ENCODE measurements around the gene AFTPH. TPM values are rescaled to one million over a fixed set of nuclear protein-coding genes. Genes with fewer than 3 reads are reported as not detected.

Gene AFTPH
- total RNA-seq, result 18.1 and 22.4 TPM in 2 replicates

GRCh38 chr2:64523666-64524603 is at the start of gene AFTPH:
TSS of gene AFTPH (plus strand) at chr2:64524328. CDS start at chr2:64551475, 27,147 bp downstream.
- peak; percentile 77 for DNase-seq (ENCODE audit: extremely low read depth, low read depth, low spot score)

DNA sequence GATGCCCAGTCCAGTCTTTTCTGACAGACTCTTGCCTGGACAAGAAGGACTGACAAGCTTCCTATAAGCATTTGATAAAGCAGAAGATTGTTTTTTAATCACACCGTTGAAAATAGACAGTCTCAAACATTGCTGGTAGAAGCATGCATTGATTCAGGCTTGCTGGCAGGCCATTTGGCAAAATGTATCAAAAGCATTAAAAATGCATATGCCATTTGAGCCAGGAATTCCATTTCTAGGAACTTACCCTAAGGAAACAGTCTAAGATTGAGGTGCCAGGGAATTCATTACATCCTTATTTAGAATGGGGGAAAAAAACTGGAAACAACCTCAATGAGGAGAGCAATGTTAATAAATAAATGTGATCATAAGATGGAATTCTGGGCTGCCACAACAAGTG is 49.5 kb upstream of the AFTPH start:
- no peak for DNase-seq (ENCODE audit: extremely low read depth, low read depth, low spot score)

GRCh38 chr2:64477037-64477436 is 47.1 kb upstream of the AFTPH start:
- DNase-seq (ENCODE audit: extremely low read depth, low read depth, low spot score), result no peak

DNA sequence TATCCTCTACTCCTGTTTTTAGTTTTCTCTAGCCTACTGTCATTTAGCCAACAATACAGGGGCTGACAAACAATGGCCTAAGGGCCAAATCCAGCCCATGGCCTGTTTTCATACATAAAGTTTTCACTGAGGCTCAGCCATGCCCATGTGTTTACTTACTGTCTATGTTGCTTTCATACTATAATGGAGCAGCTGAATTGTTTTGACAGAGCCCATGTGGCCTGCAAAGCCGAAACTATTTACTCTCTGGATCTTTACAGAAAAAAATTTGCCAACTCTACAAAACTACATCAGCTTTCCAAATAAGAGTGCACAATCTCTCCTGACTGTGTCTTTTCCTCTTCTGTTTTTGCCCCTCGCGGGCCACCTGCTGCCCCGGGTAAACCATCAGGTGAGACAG is 46.1 kb upstream of the AFTPH start:
- DNase-seq (ENCODE audit: extremely low read depth, low read depth, low spot score), result no peak

GRCh38 chr2:64478502-64479230 is 45.5 kb upstream of the AFTPH start:
- no peak for DNase-seq (ENCODE audit: extremely low read depth, low read depth, low spot score)

DNA sequence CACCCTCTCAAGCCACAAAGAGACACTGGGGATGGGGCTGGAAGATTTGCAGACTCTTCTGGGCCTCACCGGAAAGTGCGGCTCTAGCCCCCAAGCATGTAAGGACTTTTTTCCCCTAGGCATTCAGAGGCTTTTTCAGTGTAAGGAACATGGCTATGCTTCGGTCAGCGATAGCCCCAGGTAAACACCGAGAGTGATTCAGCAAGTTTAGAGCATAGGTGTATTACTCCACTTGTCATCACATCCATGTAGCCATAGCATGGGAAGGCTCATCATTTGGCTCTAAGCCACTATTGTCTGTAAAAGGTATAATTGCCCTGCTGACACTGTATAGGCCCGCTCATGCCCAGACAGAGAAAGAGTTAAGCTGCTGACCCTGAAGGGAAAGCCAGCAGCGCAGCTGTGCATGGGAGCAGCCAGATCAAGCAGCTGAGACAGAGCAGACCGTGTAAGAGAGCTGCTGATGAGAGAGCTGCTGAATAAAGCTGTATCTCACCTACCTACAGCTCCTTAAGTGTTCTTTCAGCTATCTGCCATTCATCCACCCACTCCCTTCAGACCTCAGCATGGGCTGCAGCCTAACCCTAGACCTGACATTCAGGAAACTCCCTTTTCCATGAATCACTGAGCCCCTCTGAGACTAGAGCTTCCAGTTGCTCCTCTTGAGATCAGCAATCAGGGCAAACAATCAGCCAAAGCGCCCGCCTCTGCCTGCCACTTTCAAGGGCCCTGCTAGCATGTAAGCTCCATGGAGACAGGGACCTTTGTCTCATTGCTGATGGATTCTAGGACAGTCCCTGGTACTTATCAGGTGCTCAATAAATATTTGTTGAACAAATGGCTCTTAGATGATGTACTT is 44.6 kb upstream of the AFTPH start:
- no peak for DNase-seq (ENCODE audit: extremely low read depth, low read depth, low spot score)

DNA sequence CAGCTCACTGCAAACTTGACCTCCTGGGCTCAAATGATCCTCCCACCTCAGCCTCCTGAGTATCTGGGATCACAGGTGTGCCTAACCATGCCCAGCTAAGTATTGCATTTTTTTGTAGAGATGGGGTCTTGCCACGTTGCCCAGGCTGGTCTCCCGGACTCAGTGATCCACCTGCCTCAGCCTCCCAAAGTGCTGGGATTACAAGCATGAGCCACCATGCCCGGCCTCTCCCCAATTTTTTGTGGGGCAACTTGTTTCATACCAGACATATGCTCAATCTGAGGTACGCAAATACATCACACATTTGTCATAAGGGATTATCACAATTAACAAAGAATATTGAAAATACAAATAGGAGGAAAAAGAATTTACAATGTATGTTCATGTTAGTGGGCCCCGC is 42.5 kb upstream of the AFTPH start:
- no peak for DNase-seq (ENCODE audit: extremely low read depth, low read depth, low spot score)

GRCh38 chr2:64482243-64482642 is 41.9 kb upstream of the AFTPH start:
- no peak for DNase-seq (ENCODE audit: extremely low read depth, low read depth, low spot score)

DNA sequence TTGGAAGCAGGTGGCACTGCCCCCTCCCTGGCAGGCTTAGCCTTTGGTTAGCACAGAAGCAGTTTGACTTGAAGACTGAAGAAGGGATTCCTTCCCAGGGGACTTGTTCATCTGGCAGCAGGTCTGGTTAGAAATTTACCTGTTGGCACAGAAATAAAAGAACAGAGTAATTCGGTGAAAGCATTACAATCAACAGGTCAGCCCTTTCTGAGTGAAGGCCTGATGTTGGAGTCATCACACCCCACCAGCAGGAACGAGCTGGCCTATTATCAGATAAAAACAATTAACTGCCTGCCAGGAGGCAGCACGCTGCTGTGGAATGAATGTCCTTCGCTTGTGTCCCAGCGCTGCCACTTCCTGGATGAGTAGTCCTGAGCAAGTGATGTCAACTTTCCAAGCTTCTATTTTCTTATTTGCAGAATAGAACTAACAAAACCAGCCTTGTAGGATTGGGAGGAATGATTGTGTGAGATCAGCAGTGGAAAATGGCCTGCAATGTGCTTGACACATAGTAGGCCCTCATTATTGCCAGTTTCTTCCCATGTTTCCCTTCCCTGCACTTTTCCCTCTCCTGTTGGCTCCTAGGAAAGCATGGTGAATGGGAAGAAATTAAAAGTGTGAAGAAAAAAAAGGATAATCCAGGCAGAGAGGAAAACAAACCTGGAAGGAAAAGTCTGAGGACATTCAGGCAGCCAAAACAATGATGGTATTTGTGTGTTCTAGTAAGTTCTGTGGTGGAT is 41.2 kb upstream of the AFTPH start:
- no peak for DNase-seq (ENCODE audit: extremely low read depth, low read depth, low spot score)

DNA sequence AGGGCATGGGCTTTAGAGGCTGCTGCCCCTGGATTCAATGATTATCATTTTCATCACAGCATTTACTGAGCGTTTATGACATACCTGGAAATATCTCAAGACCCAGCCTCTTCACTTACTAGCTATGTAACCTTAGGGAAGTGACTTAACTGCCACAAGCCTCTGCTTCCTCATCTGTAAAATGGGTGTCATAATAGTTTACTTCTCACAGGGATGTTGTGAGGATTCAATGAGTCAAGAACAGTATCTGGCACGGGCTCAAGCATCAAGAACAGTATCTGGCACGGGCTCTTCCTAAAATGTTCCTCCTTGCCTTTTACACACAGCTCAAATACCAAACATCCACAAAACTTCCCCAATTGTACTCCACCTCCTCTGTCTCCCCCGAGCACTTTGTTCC is 38.8 kb upstream of the AFTPH start:
- no peak for DNase-seq (ENCODE audit: extremely low read depth, low read depth, low spot score)

GRCh38 chr2:64485961-64486360 is 38.2 kb upstream of the AFTPH start:
- DNase-seq (ENCODE audit: extremely low read depth, low read depth, low spot score), result no peak

GRCh38 chr2:64487256-64488049 is 36.7 kb upstream of the AFTPH start:
- DNase-seq (ENCODE audit: extremely low read depth, low read depth, low spot score), result no peak

- no peak for DNase-seq (ENCODE audit: extremely low read depth, low read depth, low spot score)
These were observed 35.8 kb upstream of the AFTPH start for GRCh38 chr2:64488050-64488974.

DNA sequence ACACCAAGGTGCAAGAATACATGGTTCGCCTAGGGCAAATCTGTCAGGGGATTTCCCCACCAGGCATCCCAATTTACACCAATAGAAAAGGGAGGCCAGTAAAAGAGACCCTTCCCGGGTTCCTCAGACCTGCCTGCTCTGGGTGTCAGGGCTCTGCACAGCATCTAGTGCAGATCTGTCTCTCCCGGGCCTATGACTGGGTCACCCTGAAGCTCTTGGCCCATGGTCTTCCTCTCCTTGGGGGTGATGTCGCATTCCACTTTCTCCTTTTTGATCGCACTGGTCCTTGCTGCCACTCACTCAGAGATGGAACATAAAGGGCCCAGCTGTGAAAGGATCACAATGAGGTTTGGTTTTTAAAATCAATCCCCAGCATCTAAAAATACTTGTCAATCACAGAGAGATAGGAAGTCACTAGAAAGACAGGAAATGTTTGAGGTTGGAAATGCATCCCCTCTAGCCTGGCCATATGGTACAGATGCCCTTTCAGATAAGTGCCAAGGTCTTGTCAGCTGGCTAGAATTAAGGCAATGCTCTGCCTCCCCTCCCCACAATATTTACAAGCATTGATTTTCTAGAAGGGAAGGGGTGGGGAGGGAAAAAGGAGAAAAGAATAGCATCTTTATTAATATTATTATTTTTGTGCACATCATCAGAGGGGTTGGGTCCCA is 34.9 kb upstream of the AFTPH start:
- no peak for DNase-seq (ENCODE audit: extremely low read depth, low read depth, low spot score)

- no peak for DNase-seq (ENCODE audit: extremely low read depth, low read depth, low spot score)
These were observed 32.7 kb upstream of the AFTPH start for GRCh38 chr2:64491426-64491825.

DNA sequence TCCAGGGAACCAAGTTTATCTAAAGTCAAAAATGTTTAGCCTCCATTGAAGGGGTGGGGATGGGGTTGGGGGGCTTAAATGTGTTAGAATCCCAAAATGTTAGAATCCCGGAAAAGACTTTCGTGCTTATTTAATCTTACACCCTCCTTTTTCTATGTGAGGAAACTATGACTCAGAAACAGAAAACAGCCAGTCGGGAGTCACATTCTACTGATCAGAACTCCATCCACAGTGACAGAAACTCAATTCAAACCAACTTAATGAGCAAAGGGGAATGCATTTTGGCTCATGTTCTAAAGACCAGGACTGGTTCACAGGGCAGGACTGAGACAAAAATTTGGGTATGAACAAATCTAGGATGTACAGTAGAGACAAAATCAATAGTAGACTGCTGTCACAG is 31.9 kb upstream of the AFTPH start:
- DNase-seq (ENCODE audit: extremely low read depth, low read depth, low spot score), result no peak

DNA sequence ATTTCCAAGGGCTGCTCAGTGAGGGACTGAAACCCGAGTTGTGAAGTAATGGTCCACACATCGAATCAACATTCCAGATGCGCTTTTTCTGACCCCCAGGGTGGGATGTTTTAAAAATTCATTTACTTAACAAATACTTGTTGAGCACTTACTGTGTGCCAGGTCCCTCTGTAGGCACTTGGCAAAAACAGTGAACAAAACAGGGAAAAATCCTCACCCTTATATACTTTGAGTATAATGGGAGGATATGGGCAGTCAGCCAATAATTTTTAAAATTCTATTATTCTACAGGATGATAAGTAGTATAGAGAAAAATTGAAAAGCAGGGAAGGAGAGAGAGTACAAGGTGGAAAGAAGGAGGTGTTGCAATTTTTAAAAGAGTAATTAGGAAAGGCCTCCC is 31.3 kb upstream of the AFTPH start:
- no peak for DNase-seq (ENCODE audit: extremely low read depth, low read depth, low spot score)

DNA sequence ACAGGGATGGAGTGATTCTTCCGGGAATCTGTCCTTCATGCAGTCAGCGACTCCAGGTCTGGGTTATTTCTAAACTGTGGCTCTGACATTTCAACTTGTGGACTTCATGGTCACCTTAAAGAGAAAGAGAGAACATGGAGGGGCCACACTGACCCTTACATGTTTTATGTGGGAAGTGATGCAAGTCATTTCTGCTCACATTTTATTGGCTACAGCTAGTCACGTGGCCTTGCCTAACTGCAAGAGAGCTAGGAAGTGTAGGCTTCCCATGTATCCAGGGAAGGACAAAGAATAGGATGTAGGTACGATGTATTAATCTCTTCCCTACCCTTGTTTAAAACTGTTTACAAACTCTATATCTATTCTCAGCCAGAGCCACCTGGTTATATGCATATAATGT is 30.3 kb upstream of the AFTPH start:
- DNase-seq (ENCODE audit: extremely low read depth, low read depth, low spot score), result no peak

Measured in glomerular endothelial cell (primary cell).